ENCODE results near the gene ARSB.

The ARSB gene

DNA sequence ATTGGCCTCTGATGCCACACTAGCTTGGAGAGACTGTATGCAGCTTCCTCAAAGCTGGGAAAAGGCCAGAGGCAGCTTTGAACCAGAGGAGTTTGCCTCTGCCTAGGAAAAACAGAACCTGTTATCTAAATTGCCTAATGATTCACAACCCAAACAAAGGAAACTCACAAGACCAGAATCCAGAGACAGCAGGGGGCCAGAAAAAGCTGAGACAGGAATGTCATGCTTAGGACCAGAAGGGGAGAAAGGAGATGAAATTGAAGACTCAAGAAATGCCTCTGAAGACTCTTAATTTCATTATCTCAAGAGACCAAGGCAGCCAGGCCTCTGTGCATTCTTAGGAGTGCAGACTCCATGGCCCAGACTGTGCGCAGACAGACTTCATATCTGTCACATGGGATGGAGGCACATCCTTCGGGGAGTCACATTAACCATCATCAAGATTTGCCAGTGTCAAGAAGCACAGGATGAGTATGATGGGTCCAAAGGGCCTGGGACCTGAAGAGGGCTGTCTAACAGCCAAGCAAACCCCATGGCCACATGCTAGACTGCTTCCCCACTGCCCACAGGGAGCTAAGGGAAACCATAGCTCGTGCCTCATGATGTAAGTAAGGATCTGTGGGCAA, 57.3 kb downstream of the ARSB start:
- CTCF ChIA-PET, result no interaction called here
- no peak overlapping the region for H3K27ac ChIP-seq (ENCODE audit: insufficient read depth in 1 of 2, low read depth in 1 of 2, low read length in 2 of 2, poor library complexity in 1 of 2, severe bottlenecking in 2 of 2)
- 100% methylated on average over 1 of the region's 3 CpGs for WGBS (ENCODE audit: insufficient coverage)

GRCh38 chr5:78926252-78926651, 58.9 kb downstream of the ARSB start:
- ChIA-PET CTCF (no interaction called here), POLR2A (no interaction called here)
- Histone ChIP-seq H3K4me1 (ENCODE audit: control extremely low read depth in 1 of 4, control insufficient read depth in 4 of 4, insufficient read depth in 4 of 4, low read length in 3 of 4) (no peaks in the 10 kb centered on the region), H3K4me3 (ENCODE audit: control insufficient read depth in 1 of 7, extremely low read depth in 1 of 7, insufficient read depth in 4 of 7, low read depth in 2 of 7, low read length in 6 of 7) (no peak overlapping the region), H3K27me3 (replicated peaks in 2 of 5; ENCODE audit: control insufficient read depth in 4 of 5, insufficient read depth in 5 of 5, low read length in 4 of 5) (no peaks in the 10 kb centered on the region), H3K36me3 (ENCODE audit: control insufficient read depth in 4 of 4, insufficient read depth in 4 of 4, low read length in 3 of 4) (peaks cover 0 to 10% (median 0%) of the 10 kb centered on the region in 4 experiments), H3K9me3 (ENCODE audit: control extremely low read depth in 1 of 5, control insufficient read depth in 4 of 5, insufficient read depth in 2 of 5, low read depth in 1 of 5, low read length in 4 of 5) (peaks cover 0 to 3% (median 0%) of the 10 kb centered on the region in 5 experiments), H3K27ac (ENCODE audit: insufficient read depth in 1 of 2, low read depth in 1 of 2, low read length in 2 of 2, poor library complexity in 1 of 2, severe bottlenecking in 2 of 2) (no peak overlapping the region)
- 100% methylated on average over 1 of the region's 2 CpGs for WGBS (ENCODE audit: insufficient coverage)
- DNase-seq, result no peak

More for the DNA sequence above, 57.3 kb downstream of the ARSB start:
- H3K27me3 ChIP-seq (replicated peaks in 2 of 5; ENCODE audit: control insufficient read depth in 4 of 5, insufficient read depth in 5 of 5, low read length in 4 of 5), result no peaks in the 10 kb centered on the region
- POLR2A ChIA-PET, result interaction anchor here (1.1 kb wide), 1 partner anchor 14 kb away, joined by 3 read pairs; no protein-coding TSS in a partner anchor
- no peak overlapping the region for H3K4me3 ChIP-seq (ENCODE audit: control insufficient read depth in 1 of 7, extremely low read depth in 1 of 7, insufficient read depth in 4 of 7, low read depth in 2 of 7, low read length in 6 of 7)
- peaks cover 0 to 3% (median 0%) of the 10 kb centered on the region in 5 experiments for H3K9me3 ChIP-seq (ENCODE audit: control extremely low read depth in 1 of 5, control insufficient read depth in 4 of 5, insufficient read depth in 2 of 5, low read depth in 1 of 5, low read length in 4 of 5)
- no peak for DNase-seq
- peaks cover 0 to 10% (median 0%) of the 10 kb centered on the region in 4 experiments for H3K36me3 ChIP-seq (ENCODE audit: control insufficient read depth in 4 of 4, insufficient read depth in 4 of 4, low read length in 3 of 4)
- no peaks in the 10 kb centered on the region for H3K4me1 ChIP-seq (ENCODE audit: control extremely low read depth in 1 of 4, control insufficient read depth in 4 of 4, insufficient read depth in 4 of 4, low read length in 3 of 4)

GRCh38 chr5:78925129-78925876, 59.8 kb downstream of the ARSB start:
- DNase-seq, result no peak
- Histone ChIP-seq H3K9me3 (ENCODE audit: control extremely low read depth in 1 of 5, control insufficient read depth in 4 of 5, insufficient read depth in 2 of 5, low read depth in 1 of 5, low read length in 4 of 5) (peaks cover 0 to 3% (median 0%) of the 10 kb centered on the region in 5 experiments), H3K27me3 (replicated peaks in 2 of 5; ENCODE audit: control insufficient read depth in 4 of 5, insufficient read depth in 5 of 5, low read length in 4 of 5) (no peaks in the 10 kb centered on the region), H3K4me1 (ENCODE audit: control extremely low read depth in 1 of 4, control insufficient read depth in 4 of 4, insufficient read depth in 4 of 4, low read length in 3 of 4) (no peaks in the 10 kb centered on the region), H3K27ac (ENCODE audit: insufficient read depth in 1 of 2, low read depth in 1 of 2, low read length in 2 of 2, poor library complexity in 1 of 2, severe bottlenecking in 2 of 2) (no peak overlapping the region), H3K4me3 (ENCODE audit: control insufficient read depth in 1 of 7, extremely low read depth in 1 of 7, insufficient read depth in 4 of 7, low read depth in 2 of 7, low read length in 6 of 7) (no peak overlapping the region), H3K36me3 (ENCODE audit: control insufficient read depth in 4 of 4, insufficient read depth in 4 of 4, low read length in 3 of 4) (peaks cover 0 to 10% (median 0%) of the 10 kb centered on the region in 4 experiments)
- ChIA-PET CTCF (no interaction called here), POLR2A (no interaction called here)
- 100% methylated on average over 1 of the region's 6 CpGs for WGBS (ENCODE audit: insufficient coverage)

DNA sequence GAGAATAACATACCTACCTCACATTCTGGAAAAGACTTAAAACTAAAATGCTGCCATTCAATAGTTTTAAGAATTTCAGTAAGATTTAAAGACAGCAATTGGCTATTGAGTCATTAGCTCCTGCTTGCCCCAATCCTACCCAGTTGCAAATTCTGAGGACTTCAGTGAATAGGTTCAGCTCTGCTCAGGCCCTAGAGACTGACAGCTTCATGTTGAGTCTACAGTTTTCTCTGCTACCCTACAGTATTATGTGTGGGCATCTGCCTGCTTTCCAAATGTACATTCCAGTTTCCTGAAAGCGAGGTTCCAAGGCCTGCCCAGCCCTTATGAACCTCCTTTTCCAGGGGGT, 61.5 kb downstream of the ARSB start:
- Histone ChIP-seq H3K36me3 (ENCODE audit: control insufficient read depth in 4 of 4, insufficient read depth in 4 of 4, low read length in 3 of 4) (peaks cover 0 to 10% (median under 1%) of the 10 kb centered on the region in 4 experiments), H3K4me1 (ENCODE audit: control extremely low read depth in 1 of 4, control insufficient read depth in 4 of 4, insufficient read depth in 4 of 4, low read length in 3 of 4) (no peaks in the 10 kb centered on the region), H3K27me3 (replicated peaks in 2 of 5; ENCODE audit: control insufficient read depth in 4 of 5, insufficient read depth in 5 of 5, low read length in 4 of 5) (no peaks in the 10 kb centered on the region), H3K4me3 (ENCODE audit: control insufficient read depth in 1 of 7, extremely low read depth in 1 of 7, insufficient read depth in 4 of 7, low read depth in 2 of 7, low read length in 6 of 7) (no peak overlapping the region), H3K9me3 (ENCODE audit: control extremely low read depth in 1 of 5, control insufficient read depth in 4 of 5, insufficient read depth in 2 of 5, low read depth in 1 of 5, low read length in 4 of 5) (no peaks in the 10 kb centered on the region), H3K27ac (ENCODE audit: insufficient read depth in 1 of 2, low read depth in 1 of 2, low read length in 2 of 2, poor library complexity in 1 of 2, severe bottlenecking in 2 of 2) (no peak overlapping the region)
- CTCF ChIA-PET, result interaction anchor here (1.2 kb wide), 1 partner anchor 10 kb away, joined by 4 read pairs; no protein-coding TSS in a partner anchor
- WGBS (ENCODE audit: insufficient coverage), result 85% methylated on average over 1 of the region's 1 CpG
- POLR2A ChIA-PET, result no interaction called here
- no peak for DNase-seq

DNA sequence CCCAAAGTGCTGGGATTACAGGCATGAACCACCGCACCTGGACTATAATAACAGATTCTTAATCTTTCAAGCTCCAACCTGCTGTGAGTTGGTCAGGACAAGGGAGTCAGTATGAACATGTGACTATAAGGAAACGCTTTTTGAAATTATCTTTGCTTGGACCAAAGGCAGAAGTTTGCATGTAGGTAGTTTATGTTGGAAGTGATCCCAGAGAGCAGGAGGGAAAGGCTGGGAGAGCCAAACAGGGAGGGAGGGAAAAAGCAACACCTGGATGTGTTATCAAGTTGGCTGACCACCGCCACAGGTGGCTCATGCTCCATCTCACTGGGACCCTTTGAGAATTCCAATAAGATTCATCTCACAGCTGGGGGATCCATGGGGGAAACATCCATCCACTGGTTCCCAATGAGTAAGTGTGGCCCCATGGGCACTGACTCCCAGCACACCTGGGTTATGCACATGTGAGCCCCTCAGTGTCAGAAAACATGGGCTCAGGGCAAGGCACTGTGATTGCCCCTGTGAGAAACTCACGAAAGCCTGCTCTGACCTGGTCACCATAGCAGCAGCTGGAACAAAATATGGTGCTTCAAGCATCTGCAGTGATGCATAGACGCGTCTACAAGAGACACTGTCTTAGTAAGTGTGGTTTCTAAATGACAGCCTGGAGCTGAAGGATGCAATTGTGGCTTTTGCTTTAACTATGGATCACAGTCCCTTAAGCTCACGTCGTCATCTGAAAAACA, 62.1 kb downstream of the ARSB start:
- H3K27ac ChIP-seq (ENCODE audit: insufficient read depth in 1 of 2, low read depth in 1 of 2, low read length in 2 of 2, poor library complexity in 1 of 2, severe bottlenecking in 2 of 2), result no peak overlapping the region
- 97% methylated on average over 7 of the region's 8 CpGs for WGBS (ENCODE audit: insufficient coverage)
- no peaks in the 10 kb centered on the region for H3K27me3 ChIP-seq (replicated peaks in 2 of 5; ENCODE audit: control insufficient read depth in 4 of 5, insufficient read depth in 5 of 5, low read length in 4 of 5)
- H3K4me1 ChIP-seq (ENCODE audit: control extremely low read depth in 1 of 4, control insufficient read depth in 4 of 4, insufficient read depth in 4 of 4, low read length in 3 of 4), result no peaks in the 10 kb centered on the region
- H3K9me3 ChIP-seq (ENCODE audit: control extremely low read depth in 1 of 5, control insufficient read depth in 4 of 5, insufficient read depth in 2 of 5, low read depth in 1 of 5, low read length in 4 of 5), result no peaks in the 10 kb centered on the region
- ChIA-PET POLR2A (no interaction called here), CTCF (interaction anchor here (0.7 kb wide), 1 partner anchor 10 kb away, joined by 3 read pairs; no protein-coding TSS in a partner anchor)
- H3K36me3 ChIP-seq (ENCODE audit: control insufficient read depth in 4 of 4, insufficient read depth in 4 of 4, low read length in 3 of 4), result peaks cover 0 to 10% (median under 1%) of the 10 kb centered on the region in 4 experiments
- DNase-seq, result no peak
- no peak overlapping the region for H3K4me3 ChIP-seq (ENCODE audit: control insufficient read depth in 1 of 7, extremely low read depth in 1 of 7, insufficient read depth in 4 of 7, low read depth in 2 of 7, low read length in 6 of 7)

DNA sequence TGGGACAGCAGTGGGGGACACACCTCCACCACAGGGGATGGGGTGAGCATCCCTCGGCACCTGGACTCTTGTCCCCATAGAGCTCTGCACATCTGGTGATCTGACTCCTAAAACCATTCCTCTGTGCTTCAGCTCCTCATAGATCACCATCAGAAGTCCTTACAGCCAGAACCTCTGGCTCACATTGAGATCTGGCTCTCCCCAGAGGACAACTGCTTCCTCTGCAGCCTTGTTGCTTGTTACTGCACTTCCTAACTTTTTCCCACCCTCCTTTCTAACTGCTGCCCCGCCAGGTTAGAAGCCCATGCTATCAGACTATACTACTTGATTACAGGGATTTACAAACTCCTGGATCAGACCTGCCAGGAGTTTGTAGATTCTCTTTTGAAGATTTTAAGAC, 64.5 kb downstream of the ARSB start:
- POLR2A ChIA-PET, result no interaction called here
- H3K27ac ChIP-seq (ENCODE audit: insufficient read depth in 1 of 2, low read depth in 1 of 2, low read length in 2 of 2, poor library complexity in 1 of 2, severe bottlenecking in 2 of 2), result no peak overlapping the region
- WGBS (ENCODE audit: insufficient coverage), result 100% methylated on average over 1 of the region's 2 CpGs
- no peak overlapping the region for H3K4me3 ChIP-seq (ENCODE audit: control insufficient read depth in 1 of 7, extremely low read depth in 1 of 7, insufficient read depth in 4 of 7, low read depth in 2 of 7, low read length in 6 of 7)
- CTCF ChIA-PET, result interaction anchor here (1.1 kb wide), 1 partner anchor 33 kb away, joined by 3 read pairs; no protein-coding TSS in a partner anchor
- no peaks in the 10 kb centered on the region for H3K27me3 ChIP-seq (replicated peaks in 2 of 5; ENCODE audit: control insufficient read depth in 4 of 5, insufficient read depth in 5 of 5, low read length in 4 of 5)
- DNase-seq, result no peak
- H3K9me3 ChIP-seq (ENCODE audit: control extremely low read depth in 1 of 5, control insufficient read depth in 4 of 5, insufficient read depth in 2 of 5, low read depth in 1 of 5, low read length in 4 of 5), result no peaks in the 10 kb centered on the region
- peaks cover 0 to 6% (median under 1%) of the 10 kb centered on the region in 4 experiments for H3K36me3 ChIP-seq (ENCODE audit: control insufficient read depth in 4 of 4, insufficient read depth in 4 of 4, low read length in 3 of 4)
- H3K4me1 ChIP-seq (ENCODE audit: control extremely low read depth in 1 of 4, control insufficient read depth in 4 of 4, insufficient read depth in 4 of 4, low read length in 3 of 4), result no peaks in the 10 kb centered on the region

Data from common myeloid progenitor, CD34-positive (primary cell).